Muscle layer of colon (tissue), 2 donors: ENCODE data around the gene PRCC.
"Not testable (repeated sequence)": the region's sequence is repeated elsewhere in the genome, so short reads cannot be mapped to it uniquely, and the experiment has no call there.

ENCODE experiments used
- H3K27ac ChIP-seq: one replicate; pipeline ENCODE4 v1.7.0; 2013; ENCODE audit warnings: low read depth, mild to moderate bottlenecking, low read length, moderate library complexity
- H3K27me3 ChIP-seq, 2 donors: one replicate each; pipeline ENCODE4 v1.7.0; 2013; ENCODE audit warnings: low read length in 2 of 2, mild to moderate bottlenecking in 2 of 2; ENCODE audit not compliant: insufficient read depth in 2 of 2, control insufficient read depth in 1 of 2
- H3K36me3 ChIP-seq: one replicate; pipeline ENCODE4 v1.7.0; 2013; ENCODE audit warnings: mild to moderate bottlenecking, low read length; ENCODE audit not compliant: insufficient read depth
- H3K4me1 ChIP-seq: one replicate; pipeline ENCODE4 v1.7.0; 2013; ENCODE audit warnings: mild to moderate bottlenecking, low read length; ENCODE audit not compliant: insufficient read depth
- H3K4me3 ChIP-seq, 2 donors: one replicate each; pipeline ENCODE4 v1.7.0; 2013; ENCODE audit warnings: low read length in 2 of 2, low read depth in 1 of 2, mild to moderate bottlenecking in 1 of 2, moderate library complexity in 1 of 2
- H3K9ac ChIP-seq: one replicate; pipeline ENCODE4 v1.7.0; 2013; ENCODE audit warnings: low read length
- H3K9me3 ChIP-seq: one replicate; pipeline ENCODE4 v1.7.0; 2013; ENCODE audit warnings: mild to moderate bottlenecking, low read length
- donor health status: abdominal sarcoma.
- donor health status: Adenocarcinoma of cecum.

PRCC gene

DNA sequence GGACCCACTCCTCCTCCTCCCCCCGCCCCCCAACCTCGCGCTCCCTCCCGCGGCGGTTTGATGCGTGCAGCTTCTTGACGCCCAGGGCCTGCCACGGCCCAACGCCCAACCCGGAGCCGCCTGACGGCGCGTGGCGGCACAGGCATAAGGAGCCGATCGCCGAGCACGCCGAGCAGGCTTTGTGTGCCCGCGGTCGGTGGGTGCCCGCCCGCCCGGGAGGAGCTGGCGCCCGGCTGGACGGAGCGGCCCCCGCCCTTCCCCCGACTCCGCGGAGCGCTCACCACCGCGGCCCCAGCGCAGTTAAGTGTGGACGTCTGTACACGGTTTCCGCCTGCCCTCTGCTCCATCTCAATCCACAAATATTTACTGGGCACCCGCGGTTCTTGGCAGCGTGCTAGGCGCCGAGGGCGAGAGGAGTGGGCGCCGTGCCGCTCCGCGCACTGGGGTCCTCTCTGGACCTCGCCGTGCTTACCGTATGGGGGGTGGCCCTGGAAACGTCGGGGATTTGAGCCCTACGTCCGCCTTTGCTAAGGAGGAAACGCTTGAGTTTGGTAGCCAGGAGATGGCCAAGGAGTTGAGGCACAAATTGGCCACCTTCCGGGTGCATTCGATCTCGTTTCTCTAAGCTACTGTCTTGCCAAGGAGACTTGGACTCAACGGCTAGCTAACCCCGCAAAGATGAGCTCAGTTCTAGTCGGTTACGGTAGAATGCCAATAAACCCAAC lies 15.4 kb upstream of the PRCC start:
- H3K9me3 ChIP-seq: no peaks in the 10 kb centered on the region
- H3K36me3 ChIP-seq: no peaks in the 10 kb centered on the region
- H3K27ac ChIP-seq: peak overlapping the region; percentile 99
- peaks cover 37% of the 10 kb centered on the region for H3K4me1 ChIP-seq
- peak overlapping the region; percentile 90 to 96 for H3K4me3 ChIP-seq
- no peaks in the 10 kb centered on the region for H3K27me3 ChIP-seq
- peak overlapping the region; percentile 52 for H3K9ac ChIP-seq

GRCh38 chr1:156752843-156753482 lies 14.4 kb upstream of the PRCC start:
- Histone ChIP-seq H3K27ac (peak overlapping the region; percentile 6), H3K9ac (peak overlapping the region; percentile 52), H3K9me3 (no peaks in the 10 kb centered on the region), H3K4me3 (peak overlapping the region in 1 of 2 donors; percentile 78), H3K36me3 (no peaks in the 10 kb centered on the region), H3K27me3 (no peaks in the 10 kb centered on the region), H3K4me1 (peaks cover 32% of the 10 kb centered on the region)

- no peak overlapping the region for H3K9ac ChIP-seq
- H3K4me3 ChIP-seq: no peak overlapping the region
- no peaks in the 10 kb centered on the region for H3K36me3 ChIP-seq
- no peak overlapping the region for H3K27ac ChIP-seq
- no peaks in the 10 kb centered on the region for H3K27me3 ChIP-seq
- H3K4me1 ChIP-seq: peaks cover 19% of the 10 kb centered on the region
- no peaks in the 10 kb centered on the region for H3K9me3 ChIP-seq
These were observed 13.1 kb upstream of the PRCC start for GRCh38 chr1:156754219-156754618.

DNA sequence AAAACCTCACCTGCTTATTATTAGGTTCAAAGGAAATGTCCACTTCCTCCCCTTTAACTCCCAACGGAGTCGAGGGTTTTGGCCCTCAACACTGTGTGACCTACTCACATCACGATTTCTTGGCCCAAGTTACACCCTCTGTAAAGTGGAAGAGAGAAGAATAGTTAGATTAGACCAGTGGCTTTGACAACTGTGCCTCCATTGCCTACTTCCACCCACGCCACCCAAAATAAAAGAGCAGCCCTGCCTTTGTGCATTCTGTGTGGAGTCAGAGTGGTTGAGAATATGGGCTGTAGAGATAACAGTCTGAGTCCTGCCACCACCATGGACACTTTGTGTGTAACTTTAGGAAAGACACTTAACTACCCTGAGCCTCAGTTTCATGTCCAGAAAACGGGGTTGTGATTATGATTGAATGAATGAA lies 11.8 kb upstream of the PRCC start:
- Histone ChIP-seq H3K27me3 (no peaks in the 10 kb centered on the region), H3K9ac (no peak overlapping the region), H3K36me3 (no peaks in the 10 kb centered on the region), H3K4me3 (no peak overlapping the region), H3K4me1 (peaks cover 11% of the 10 kb centered on the region), H3K9me3 (no peaks in the 10 kb centered on the region), H3K27ac (no peak overlapping the region)

DNA sequence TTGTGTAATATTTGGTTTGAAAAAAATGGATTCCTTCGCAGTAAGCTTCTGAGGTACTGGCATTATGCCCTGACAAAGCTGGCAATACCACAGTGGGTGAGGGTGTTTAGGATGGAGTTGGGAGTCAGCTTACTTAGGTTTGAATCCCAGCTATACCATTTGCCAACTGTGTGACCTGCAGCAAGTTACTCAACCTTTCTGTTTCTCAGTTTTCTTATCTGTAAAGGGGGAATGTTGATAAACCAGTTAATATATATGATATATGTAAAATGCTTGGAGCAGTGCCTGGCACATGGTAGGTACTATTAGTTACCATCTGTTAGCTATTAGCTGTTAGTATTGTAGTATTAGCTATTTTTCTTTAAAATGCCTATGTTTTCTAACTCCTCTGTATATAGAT lies 11.0 kb upstream of the PRCC start:
- Histone ChIP-seq H3K27me3 (no peaks in the 10 kb centered on the region), H3K4me3 (no peak overlapping the region), H3K27ac (no peak overlapping the region), H3K9me3 (no peaks in the 10 kb centered on the region), H3K9ac (no peak overlapping the region), H3K36me3 (no peaks in the 10 kb centered on the region), H3K4me1 (peaks cover 11% of the 10 kb centered on the region)

DNA sequence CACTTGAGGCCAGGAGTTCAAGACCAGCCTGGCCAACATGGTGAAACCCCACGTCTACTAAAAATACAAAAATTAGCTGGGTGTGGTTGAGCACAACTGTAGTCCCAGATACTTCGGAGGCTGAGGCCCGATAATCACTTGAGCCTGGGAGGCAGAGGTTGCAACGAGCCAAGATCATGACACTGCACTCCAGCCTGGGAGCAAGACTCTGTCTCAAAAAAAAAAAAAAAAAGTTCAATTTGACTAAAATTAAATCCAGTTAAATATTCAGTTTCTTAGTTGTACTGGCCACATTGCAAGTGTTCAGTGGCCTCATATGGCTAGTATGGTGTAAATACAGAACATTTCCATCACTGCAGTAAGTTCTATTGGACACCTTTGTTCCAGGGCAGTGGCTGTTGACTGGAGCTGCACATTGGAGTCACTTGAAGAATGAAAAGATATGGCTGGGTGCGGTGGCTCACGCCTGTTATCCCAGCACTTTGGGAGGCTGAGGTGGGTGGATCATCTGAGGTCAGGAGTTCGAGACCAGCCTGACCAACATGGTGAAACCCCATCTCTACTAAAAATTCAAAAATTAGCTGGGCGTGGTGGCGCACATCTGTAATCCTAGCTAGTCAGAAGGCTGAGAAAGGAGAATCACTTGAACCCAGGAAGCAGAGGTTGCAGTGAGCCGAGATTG lies 9.6 kb upstream of the PRCC start:
- not testable (repeated sequence) for H3K9ac ChIP-seq, H3K9me3 ChIP-seq, H3K36me3 ChIP-seq, H3K4me1 ChIP-seq, H3K27me3 ChIP-seq, H3K4me3 ChIP-seq, H3K27ac ChIP-seq

GRCh38 chr1:156760092-156760795 lies 7.1 kb upstream of the PRCC start:
- Histone ChIP-seq H3K4me3 (no peak overlapping the region), H3K9ac (no peak overlapping the region), H3K27me3 (no peaks in the 10 kb centered on the region), H3K4me1 (no peaks in the 10 kb centered on the region), H3K9me3 (no peaks in the 10 kb centered on the region), H3K27ac (no peak overlapping the region), H3K36me3 (no peaks in the 10 kb centered on the region)

DNA sequence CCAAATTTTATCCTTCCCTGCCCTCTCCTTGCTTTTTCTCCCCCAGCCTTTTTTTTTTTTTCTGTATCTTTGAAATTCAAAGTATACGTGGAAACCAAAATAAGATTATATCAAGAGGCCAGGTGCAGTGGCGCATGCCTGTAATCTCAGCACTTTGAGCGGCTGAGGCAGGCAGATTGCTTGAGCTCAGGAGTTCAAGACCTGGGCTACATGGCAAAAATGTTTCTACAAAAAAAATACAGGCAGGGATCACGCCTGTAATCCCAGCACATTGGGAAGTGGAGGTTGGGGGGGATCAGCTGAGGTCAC lies 6.6 kb upstream of the PRCC start:
- Histone ChIP-seq H3K36me3 (no peaks in the 10 kb centered on the region), H3K4me1 (peaks cover 2% of the 10 kb centered on the region), H3K27ac (no peak overlapping the region), H3K9ac (no peak overlapping the region), H3K4me3 (no peak overlapping the region), H3K27me3 (no peaks in the 10 kb centered on the region), H3K9me3 (no peaks in the 10 kb centered on the region)

- H3K27me3 ChIP-seq, H3K4me3 ChIP-seq, H3K36me3 ChIP-seq, H3K9ac ChIP-seq, H3K27ac ChIP-seq, H3K9me3 ChIP-seq: not testable (repeated sequence)
- peaks cover 24% of the 10 kb centered on the region for H3K4me1 ChIP-seq
These were observed 2.2 kb upstream of the PRCC start for GRCh38 chr1:156765136-156765535.

DNA sequence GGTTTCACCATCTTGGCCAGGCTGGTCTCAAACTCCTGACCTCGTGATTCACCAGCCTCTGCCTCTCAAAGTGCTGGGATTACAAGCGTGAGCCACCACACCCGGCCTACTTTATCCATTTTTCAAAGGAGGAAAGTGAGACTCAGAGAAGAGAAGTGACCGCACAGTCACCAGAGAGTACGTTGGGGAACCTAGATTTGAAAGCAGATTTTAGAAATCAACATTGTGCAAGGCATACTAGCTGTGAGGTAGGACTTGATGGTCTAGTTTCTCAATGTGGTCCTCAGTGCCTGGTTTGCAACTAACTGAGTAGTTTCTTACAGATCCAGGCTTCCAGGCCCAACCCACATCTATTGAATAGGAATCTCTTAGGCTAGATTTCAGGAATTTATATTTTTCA lies 1.7 kb upstream of the PRCC start:
- Histone ChIP-seq H3K4me3 (peak overlapping the region; percentile 65 to 78), H3K36me3 (peaks cover 2% of the 10 kb centered on the region), H3K9ac (peak overlapping the region; percentile 71), H3K4me1 (peaks cover 30% of the 10 kb centered on the region), H3K27me3 (no peaks in the 10 kb centered on the region), H3K9me3 (no peaks in the 10 kb centered on the region), H3K27ac (no peak overlapping the region)

DNA sequence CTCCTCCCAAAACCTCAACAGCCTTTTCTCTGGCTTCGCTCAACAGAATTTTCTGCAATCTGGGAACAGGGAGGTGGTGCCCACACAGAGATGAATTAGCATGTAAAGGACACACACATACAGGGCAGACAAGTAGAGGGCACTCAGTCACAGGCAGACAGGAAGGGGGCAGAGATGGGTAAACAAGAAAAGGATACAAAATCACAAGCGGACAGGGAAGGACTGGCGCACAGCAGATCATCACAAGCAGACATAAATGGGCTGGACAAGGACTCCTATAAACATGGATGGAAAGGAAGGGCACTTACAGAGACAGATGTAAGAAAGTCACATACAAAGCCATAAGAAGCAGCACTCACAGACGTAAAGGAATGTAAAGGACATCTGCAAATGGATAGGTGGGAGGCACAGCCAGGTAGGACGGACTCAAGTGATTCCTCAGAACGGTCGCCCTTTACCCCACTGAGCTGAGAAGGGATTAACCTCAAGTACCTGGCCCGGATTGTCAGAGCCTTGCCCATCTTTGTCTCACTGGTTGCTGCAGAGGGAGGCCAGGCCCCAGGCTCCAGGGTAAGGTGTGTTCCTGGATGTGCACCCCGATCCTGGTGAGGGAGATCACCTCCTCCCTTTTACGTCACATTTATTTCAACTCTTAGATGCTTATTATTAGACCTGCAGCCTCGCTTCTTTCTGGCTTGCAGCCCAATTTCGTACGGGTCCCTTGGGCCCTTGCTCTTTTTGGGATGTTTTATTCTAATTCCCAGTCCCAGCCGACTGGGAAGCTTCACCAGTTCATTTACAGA lies 836 bp upstream of the PRCC start:
- Histone ChIP-seq H3K9me3 (no peaks in the 10 kb centered on the region), H3K9ac (peak overlapping the region; percentile 71), H3K4me1 (peaks cover 37% of the 10 kb centered on the region), H3K27me3 (no peaks in the 10 kb centered on the region), H3K27ac (peak overlapping the region; percentile 79), H3K4me3 (peak overlapping the region; percentile 65 to 78), H3K36me3 (peaks cover 10% of the 10 kb centered on the region)
